ENCODE measurements around the gene KDR.

Gene KDR

DNA sequence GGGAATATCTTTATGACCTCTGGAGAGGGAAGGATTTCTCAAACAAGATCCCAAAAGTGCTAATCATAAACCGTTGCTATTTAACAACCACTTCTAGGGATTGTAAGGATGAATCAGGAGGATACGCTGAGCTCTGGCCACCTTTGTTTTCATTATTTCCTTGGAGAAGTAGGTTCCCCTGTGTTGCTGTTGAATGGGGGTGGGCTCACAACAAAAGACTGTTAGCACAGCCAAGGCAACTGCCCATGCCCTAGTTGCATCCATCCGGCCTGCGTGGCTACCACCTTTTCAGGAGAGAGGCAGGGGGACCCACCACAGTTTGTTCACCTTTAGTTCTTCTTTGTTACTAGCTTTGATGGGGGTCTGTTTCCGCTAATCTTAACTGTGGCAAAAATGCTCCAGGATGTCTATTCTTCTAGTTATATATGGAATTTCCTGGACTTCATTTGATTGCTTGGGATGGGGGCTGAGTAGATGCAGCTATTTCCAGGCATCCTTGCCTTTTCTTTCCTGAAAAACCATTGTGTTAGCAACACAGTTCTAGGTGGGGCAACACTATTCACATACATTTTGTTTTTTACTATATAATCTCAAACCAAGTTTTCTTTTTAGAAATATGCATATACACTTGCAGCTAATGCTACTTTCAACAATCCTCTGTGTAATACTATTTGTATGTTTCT, 95.4 kb downstream of the KDR start:
- no peak for DNase-seq (ENCODE audit: low read depth)

DNA sequence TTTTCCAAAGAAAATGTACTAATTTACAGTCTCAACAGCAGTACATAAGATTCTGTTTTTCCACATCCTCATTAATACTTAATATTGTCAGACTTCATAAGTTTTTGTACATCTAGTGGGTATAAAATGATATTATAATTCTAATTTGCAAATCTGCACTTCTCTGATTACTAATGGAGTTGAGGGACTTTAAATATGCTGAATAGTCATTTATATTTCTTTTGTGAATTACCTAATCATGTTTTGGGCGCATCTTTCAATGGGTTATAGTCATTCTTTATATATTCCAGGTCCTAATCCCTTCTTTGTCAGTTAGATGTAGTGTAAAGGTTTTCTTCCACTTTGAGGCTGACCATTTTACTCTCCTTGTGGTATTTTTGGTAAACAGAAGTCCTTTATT, 96.1 kb downstream of the KDR start:
- no peak for DNase-seq (ENCODE audit: low read depth)

Data from T follicular helper cell (primary cell).